HCT116 (cell line): ENCODE measurements around the gene FTMT.

ENCODE experiments used
- CTCF ChIP-seq, 3 experiments: fragments of 200-600 bp in 1 of 3; sonication (generic) in 1 of 3; IDR thresholded peaks in 2 of 3; conservative IDR thresholded peaks in 1 of 3; 2 replicates each; pipeline ENCODE4 v1.5.1; 2012 to 2017; ENCODE audit warnings: low read depth in 2 of 3, low read length in 2 of 3, antibody characterized with exemption in 1 of 3, borderline replicate concordance in 1 of 3, control low read depth in 1 of 3, mild to moderate bottlenecking in 1 of 3, mixed read lengths in 1 of 3, mixed run types in 1 of 3, moderate library complexity in 1 of 3; ENCODE audit not compliant: insufficient read depth in 1 of 3
- EGR1 ChIP-seq: IDR thresholded peaks from 2 replicates; pipeline ENCODE4 v1.6.1; 2012; ENCODE audit warnings: low read depth
- EZH2 ChIP-seq: fragments of 200-600 bp; sonication (generic); IDR thresholded peaks from 2 replicates; pipeline ENCODE4 v1.6.1; 2017; ENCODE audit warnings: antibody characterized with exemption, mixed run types
- FOSL1 ChIP-seq: IDR thresholded peaks from 2 replicates; pipeline ENCODE4 v1.6.1; 2012; ENCODE audit warnings: low read depth
- POLR2A ChIP-seq: IDR thresholded peaks from 2 replicates; pipeline ENCODE4 v1.7.0; 2011; ENCODE audit warnings: borderline replicate concordance; ENCODE audit not compliant: insufficient read depth, insufficient read length; ENCODE audit errors: extremely low read depth
- POLR2AphosphoS5 ChIP-seq: IDR thresholded peaks from 2 replicates; pipeline ENCODE4 v1.6.1; 2011; ENCODE audit warnings: mild to moderate bottlenecking, low read depth, low read length, moderate library complexity
- RAD21 ChIP-seq: IDR thresholded peaks from 2 replicates; pipeline ENCODE4 v1.6.1; 2012; ENCODE audit warnings: low read depth, mild to moderate bottlenecking
- SIN3A ChIP-seq: IDR thresholded peaks from 2 replicates; pipeline ENCODE4 v1.6.1; 2012; ENCODE audit warnings: low read depth
- SP1 ChIP-seq: IDR thresholded peaks from 2 replicates; pipeline ENCODE4 v1.6.1; 2012; ENCODE audit warnings: low read depth
- TCF7L2 ChIP-seq: IDR thresholded peaks from 2 replicates; pipeline ENCODE4 v1.7.0; 2011; ENCODE audit warnings: borderline replicate concordance, inconsistent platforms; ENCODE audit not compliant: insufficient read depth, insufficient read length; ENCODE audit errors: extremely low read depth
- YY1 ChIP-seq: IDR thresholded peaks from 2 replicates; pipeline ENCODE4 v1.6.1; 2011; ENCODE audit warnings: low read length, low read depth, moderate library complexity, mild to moderate bottlenecking; ENCODE audit not compliant: insufficient replicate concordance; ENCODE audit errors: extremely low read depth
- ZFX ChIP-seq: fragments of 450-650 bp; IDR thresholded peaks from 2 replicates; pipeline ENCODE4 v1.6.1; 2017
- ZNF274 ChIP-seq: fragments of 200-500 bp; sonication (Bioruptor generic); IDR thresholded peaks from 2 replicates; pipeline ENCODE4 v1.6.1; 2014; ENCODE audit warnings: mild to moderate bottlenecking, low read depth, low read length, inconsistent platforms
- TF ChIP-seq, protein P1 (sequence below): IDR thresholded peaks from 2 replicates; pipeline ENCODE4 v1.6.1; 2012

DNA sequence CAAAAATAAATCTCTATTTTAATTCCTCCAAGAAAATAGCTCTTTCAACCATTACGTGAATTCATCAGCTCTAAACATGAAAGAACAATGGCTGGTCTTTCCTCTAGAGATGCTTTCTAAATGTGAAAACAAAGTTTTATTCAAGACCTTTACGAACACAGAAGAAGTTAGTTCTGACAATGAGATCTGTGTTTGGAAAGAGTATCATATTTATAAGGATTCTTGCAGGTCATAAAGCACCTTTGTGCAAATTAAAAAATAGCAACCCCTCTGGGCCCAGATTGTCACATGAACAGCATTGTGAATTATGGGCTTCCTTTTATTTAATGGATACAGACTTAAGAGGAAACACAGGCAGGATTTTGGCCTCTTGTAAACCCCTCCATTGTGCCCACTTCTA is 17.7 kb upstream of the FTMT start:
- TF ChIP-seq ZFX (no peak), POLR2A (no peak), CTCF (IDR thresholded peaks at IDR 0.05 in 2 of 3, conservative IDR thresholded peaks at IDR 0.05 in 1 of 3; ENCODE audit: borderline replicate concordance in 1 of 3, insufficient read depth in 1 of 3, low read depth in 2 of 3, low read length in 2 of 3) (no peak), RAD21 (no peak), FOSL1 (no peak), TCF7L2 (no peak), SP1 (no peak), SIN3A (no peak), POLR2AphosphoS5 (no peak), ZNF274 (no peak), EGR1 (no peak), YY1 (no peak), EZH2 (no peak)
- TF ChIP-seq, protein P1, sequence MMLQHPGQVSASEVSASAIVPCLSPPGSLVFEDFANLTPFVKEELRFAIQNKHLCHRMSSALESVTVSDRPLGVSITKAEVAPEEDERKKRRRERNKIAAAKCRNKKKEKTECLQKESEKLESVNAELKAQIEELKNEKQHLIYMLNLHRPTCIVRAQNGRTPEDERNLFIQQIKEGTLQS: no peak
